HG02571 (cell line): ENCODE data around the gene SPAG16.

Experiments used
- ATAC-seq: cut with Tn5 transposase; IDR thresholded peaks from one replicate; pipeline ENCODE4 v1.9.1; 2021; ENCODE audit warnings: mild to moderate bottlenecking, moderate library complexity; ENCODE audit not compliant: unreplicated experiment

Gene SPAG16

DNA sequence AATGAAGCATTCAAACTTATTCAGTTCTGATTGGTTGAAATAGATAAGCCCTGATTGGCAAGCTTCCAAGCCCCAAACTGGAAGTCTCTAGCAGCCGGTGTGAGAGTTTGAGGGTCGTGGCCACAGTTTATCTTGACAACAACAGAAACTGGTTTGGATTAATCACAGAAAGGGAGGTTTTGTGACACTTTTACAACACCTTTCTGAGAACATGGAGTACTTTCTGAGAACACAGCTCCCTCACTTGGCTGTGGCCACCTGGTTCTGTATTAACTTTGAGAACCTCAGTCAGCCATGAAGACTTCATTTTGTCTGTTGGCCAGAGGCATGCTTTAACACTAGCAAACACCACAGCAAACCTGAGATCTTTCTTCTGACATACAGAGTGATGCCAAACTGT, 845.9 kb downstream of the SPAG16 start:
- no peak for ATAC-seq

GRCh38 chr2:214135966-214136365, 851.7 kb downstream of the SPAG16 start:
- ATAC-seq: no peak

DNA sequence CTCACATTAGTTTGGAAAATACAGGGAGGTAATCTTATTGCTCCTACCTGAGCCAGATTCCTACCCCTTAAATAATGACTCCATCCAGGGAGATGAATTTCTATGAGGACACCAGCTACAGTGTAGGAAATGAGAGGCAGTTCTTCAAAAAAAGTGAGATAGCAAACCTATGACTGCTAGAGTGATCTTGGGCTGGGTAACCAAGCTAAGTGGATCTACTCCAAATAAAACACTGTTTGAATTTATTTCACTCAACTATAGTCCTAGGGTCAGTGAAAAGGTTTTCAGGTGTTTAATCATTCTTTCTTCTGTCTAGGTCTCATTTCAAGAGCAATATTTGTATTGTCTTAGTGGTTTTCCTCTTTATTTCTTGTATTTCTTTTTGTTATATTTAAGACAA, 854.5 kb downstream of the SPAG16 start:
- ATAC-seq: no peak

- ATAC-seq: no peak
Observed at GRCh38 chr2:214139630-214140284, 855.5 kb downstream of the SPAG16 start.

DNA sequence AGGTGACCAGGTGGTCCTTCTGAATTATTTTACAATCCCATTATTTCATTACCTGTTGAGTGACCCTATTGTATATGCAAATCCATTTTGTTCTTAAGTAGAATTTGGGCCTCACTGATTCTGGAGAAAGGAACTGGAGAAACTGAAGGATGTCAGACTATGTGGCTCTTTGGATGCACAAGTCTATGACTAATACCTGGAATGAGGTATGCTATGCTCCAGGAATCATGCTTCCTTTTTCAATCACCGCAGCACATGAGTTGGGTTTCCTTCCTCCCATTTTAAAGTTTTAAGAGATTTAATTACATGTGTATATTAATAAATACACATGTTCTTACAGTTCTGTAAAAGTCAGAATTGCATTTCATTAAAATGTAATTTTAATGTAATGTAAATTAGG, 872.7 kb downstream of the SPAG16 start:
- no peak for ATAC-seq

GRCh38 chr2:214158851-214159250, 874.6 kb downstream of the SPAG16 start:
- no peak for ATAC-seq

DNA sequence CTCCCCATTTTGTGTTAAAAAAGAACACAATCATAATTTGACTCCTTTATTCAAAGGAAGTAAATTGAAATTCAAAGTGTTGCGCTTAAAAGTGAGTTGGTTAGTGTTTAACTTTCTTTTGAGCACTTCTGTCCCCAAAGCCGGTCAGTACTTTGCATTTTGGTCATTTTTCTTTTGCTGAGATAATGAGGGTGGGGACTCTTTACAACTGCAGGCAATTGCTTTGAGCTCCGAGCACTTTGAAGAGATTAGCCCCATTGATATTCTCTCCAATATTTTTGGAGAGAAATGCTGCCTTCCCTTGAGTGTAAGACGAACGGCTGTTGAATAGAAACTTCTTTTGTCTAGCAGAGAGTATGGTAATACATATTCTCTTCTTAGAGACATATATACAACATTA, 885.0 kb downstream of the SPAG16 start:
- ATAC-seq: no peak

- no peak for ATAC-seq
Observed at GRCh38 chr2:214169736-214170135, 885.5 kb downstream of the SPAG16 start.

GRCh38 chr2:214174563-214174962, 890.3 kb downstream of the SPAG16 start:
- no peak for ATAC-seq

GRCh38 chr2:214180071-214180470, 895.8 kb downstream of the SPAG16 start:
- no peak for ATAC-seq

- no peak for ATAC-seq
Observed at GRCh38 chr2:214180686-214181085, 896.4 kb downstream of the SPAG16 start.

DNA sequence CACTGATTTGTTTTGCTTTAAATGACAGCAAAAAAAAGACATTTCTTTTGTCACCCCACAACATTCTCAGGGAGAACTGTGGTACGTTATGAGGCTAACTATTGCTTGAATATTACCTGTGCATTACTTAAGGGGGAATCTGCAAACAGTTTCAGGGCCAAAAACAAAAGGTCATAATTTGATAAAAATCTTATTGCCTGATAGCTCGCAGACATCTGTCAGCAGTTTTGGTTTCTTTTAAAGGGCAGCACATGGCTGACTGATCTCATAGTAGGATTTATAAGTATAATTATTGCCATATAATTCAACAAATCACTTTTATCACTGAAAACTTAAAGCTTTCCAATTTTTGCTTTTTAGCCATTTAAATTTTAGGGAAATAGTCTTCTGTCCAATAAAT, 900.2 kb downstream of the SPAG16 start:
- no peak for ATAC-seq

DNA sequence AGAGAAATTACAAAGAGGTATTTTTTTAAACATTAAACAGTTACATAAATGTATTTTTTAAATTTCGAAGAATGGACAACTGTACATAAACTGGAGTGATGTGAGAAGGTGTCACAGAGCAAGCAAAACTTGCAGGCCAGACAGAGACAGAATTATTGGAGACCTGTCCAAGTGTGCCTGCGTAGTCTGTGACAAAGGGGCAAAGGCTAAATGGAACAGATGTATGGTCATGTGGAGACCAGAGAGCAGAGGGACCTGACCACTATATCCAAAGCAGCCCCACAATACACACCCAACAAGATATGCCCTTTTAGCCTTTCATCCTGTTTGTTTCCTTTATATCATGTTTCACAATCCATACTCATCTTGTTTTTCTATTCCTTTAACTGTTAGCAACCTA, 901.3 kb downstream of the SPAG16 start:
- ATAC-seq: no peak

DNA sequence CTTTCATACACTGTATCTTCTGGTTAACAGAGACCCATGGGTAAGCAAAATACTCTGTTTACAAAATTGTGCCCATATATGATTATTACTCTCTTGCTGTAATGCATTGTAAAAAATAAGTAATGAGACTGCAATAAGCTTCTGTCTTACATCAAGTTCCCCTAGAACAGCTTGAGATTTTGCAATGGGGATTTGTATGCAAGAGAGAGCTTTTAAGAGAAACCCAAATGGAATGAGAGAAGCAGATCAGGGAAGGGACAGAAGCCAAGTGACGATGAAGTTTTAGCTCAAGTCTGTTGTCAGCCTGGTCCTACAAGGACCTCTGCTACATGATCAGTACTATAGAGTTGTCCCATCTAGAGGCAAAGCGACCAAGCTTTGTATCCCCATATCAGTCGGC, 908.4 kb downstream of the SPAG16 start:
- no peak for ATAC-seq

- no peak for ATAC-seq
Observed at GRCh38 chr2:214193943-214194342, 909.7 kb downstream of the SPAG16 start.

- ATAC-seq: no peak
Observed at GRCh38 chr2:214196260-214196659, 912.0 kb downstream of the SPAG16 start.

DNA sequence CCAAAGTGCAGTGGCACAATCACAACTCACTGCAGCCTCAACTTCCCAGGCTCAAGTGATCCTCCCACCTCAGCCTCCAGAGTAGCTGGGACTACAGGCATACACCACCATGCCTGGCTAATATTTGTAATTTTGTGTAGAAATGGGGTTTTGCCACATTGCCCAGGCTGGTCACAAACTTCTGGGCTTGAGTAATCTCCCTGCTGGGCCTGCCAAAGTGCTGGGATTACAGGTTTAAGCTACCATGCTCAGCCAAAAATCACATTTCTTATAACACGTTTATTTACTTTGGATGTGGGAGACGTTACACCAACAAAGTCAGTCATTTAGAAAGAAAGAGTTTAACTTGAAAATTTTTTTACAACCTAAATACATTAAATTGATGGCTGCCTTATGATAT, 917.6 kb downstream of the SPAG16 start:
- no peak for ATAC-seq

DNA sequence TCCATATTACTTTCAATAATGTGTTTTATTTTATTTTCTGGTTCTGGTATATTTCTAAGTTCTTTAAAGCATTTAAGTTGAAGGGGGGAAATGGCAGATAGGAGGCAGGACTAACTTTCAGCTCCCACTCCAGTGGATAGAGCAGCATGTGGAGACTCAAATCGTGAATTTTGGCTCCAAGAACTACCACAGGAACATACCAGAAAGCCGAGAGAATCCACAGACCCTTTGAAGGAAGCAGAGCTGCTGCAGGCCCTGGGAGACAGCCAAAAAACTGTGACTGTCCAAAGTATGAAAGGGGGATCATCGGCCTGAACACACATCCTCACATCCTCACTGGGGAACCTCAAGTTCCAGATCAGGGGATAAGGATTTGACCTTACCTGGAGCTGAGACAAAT, 919.0 kb downstream of the SPAG16 start:
- no peak for ATAC-seq

DNA sequence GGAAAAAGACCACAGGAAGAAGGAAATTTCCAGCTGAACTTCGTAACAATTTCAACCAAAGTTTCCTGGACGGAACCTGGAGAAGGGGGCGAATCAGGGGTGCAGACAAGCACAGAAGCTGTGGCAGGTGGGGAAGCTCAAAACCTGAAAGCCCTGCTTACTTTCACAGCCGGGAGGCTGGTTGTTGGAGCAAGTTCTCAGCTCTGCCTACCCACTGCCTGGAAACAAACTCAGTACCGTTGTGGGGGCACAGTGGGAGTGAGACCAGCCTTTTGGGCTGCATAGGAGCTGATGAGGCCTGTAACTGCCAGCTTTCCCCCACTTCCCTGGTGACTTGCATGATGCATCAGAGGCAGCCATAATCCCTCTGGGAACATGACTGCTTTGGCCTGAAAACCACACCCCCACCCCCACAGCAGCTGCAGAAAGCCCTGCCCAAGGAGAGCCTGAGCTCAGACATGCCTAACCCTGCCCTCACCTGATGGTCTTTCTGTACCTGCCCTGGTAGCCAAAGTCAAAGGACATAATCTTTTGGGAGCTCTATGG, 919.6 kb downstream of the SPAG16 start:
- no peak for ATAC-seq

DNA sequence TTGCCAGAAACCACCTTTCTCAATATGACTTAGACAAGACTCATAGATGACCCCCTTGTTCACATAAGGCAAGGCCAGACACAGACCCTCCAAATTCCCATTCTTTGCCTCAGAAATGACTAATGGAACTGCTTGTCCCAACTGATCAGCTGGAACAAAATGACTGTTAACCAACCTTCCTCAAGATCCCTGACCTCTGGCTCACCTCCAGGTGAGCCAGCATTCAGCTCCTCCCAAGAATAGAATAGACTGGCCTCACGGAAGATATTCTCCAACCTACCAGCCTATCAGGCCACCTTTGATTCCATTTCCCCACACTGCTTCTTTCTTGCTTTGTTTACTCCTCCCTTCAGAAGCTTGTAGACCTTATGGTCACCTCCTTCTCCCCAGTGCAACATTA, 930.8 kb downstream of the SPAG16 start:
- no peak for ATAC-seq

DNA sequence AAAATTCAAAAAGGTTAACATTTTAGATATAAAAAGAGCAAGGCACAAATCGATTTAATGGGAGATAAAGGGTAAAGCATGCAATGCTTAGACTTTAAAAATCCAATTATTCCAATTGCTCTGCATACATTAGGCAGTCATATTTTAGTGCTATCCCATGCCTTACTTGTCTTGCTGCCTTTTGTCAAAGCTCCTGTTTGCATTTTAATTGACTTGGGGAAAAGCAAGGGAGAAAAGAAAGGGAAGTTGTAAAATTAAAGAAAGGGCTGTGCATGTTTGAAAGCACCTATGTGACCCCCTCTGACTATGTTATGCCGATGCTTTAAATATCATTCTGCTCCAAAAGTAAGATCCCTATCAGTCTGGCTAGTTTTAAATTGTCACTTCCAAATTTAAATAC, 932.9 kb downstream of the SPAG16 start:
- ATAC-seq: no peak

GRCh38 chr2:214217599-214217998, 933.3 kb downstream of the SPAG16 start:
- no peak for ATAC-seq

GRCh38 chr2:214220251-214220650, 936.0 kb downstream of the SPAG16 start:
- no peak for ATAC-seq
